Fibroblast of skin of right biceps (primary cell): ENCODE measurements around the gene MAT1A.

Experiments used
- DNase-seq: peaks from one replicate; pipeline ENCODE4 v3.0.0-alpha.2; 2013

MAT1A gene

DNA sequence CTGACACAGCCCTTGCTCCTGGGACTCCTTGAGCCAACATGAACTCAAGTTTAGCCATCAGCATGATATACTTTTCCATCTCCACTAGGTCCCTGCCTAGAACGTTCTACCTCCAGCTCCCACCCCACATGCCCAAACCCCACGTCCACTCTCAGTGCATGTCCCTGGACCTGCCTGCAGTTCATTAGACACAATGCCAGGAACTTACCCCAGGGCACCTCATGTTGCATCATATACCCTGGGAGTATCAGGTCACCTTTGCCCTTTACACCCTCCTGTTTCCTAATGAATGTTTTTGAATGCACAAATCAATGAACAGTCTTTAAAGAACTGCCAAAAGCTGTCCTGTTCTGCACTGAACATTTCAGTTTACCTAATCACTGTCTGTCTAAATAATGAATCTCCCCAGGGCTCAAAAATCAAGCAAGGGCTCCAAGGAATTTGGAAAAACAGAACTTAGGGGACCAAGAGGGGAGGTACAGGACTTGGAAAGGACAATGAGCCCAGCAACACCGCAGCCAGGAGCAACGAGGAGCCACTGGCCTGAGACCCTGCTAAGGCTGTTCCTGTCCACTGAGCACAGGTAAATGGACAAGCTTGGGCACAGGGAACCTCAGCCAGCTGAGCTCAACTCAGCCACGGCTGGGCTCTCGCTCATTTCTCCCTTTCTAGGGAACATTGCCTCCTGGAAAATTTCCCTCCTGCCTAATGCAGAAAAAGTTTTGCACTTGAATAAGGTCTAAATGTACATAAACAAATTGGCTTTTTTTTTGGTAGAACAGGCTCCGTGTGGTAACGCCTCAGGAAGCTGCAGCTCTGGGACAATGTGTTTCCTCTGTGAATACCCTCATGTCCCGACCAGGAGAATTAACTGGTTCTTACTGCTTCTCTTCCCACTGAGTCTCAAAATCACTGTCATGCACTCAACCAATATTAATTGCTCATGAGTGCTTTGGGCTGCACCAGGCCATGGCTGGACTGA is 7.4 kb downstream of the MAT1A start:
- DNase-seq, result no peak

DNA sequence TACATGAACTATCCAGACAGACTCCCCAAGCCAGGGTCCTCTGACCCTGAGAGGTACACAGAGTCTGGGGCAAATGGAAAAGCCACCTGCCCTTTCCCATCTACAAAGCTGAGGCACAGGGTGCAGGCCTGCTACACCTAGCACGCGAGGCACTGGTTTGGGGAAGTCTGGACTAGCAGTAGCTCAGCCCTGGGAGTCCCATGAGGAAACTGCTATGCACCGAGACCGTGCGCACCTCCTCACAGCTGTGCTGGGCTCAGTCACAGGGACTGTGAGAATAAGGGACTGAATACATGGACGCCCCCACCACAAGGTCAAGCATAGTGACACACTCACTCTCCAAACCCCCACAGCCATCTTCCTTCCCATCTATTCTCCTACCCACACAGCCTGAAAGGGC is 8.2 kb downstream of the MAT1A start:
- DNase-seq, result no peak

- no peak for DNase-seq
Observed at GRCh38 chr10:80280071-80280800, 9.2 kb downstream of the MAT1A start.

DNA sequence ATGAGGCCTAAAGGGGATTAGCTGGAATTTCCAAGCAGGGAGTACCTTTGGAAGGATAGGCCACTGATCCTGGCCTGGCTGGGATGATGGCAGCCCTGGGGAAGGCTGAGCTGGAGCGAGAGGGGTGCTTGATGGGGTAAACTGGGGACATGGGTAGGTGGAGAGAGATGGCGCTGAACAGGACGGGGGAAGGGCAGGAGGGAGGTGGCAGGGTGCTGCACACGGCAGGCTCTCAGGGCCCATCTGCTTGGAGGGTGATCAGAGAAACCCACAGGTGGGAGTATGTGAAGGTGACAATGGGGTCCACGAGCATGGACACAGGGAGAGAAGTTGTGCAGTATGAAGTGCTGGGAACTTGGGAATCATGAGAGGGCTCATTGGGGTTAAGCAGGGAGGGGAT is 10.3 kb downstream of the MAT1A start:
- no peak for DNase-seq

GRCh38 chr10:80278480-80278879 is 11.0 kb downstream of the MAT1A start:
- DNase-seq, result no peak

DNA sequence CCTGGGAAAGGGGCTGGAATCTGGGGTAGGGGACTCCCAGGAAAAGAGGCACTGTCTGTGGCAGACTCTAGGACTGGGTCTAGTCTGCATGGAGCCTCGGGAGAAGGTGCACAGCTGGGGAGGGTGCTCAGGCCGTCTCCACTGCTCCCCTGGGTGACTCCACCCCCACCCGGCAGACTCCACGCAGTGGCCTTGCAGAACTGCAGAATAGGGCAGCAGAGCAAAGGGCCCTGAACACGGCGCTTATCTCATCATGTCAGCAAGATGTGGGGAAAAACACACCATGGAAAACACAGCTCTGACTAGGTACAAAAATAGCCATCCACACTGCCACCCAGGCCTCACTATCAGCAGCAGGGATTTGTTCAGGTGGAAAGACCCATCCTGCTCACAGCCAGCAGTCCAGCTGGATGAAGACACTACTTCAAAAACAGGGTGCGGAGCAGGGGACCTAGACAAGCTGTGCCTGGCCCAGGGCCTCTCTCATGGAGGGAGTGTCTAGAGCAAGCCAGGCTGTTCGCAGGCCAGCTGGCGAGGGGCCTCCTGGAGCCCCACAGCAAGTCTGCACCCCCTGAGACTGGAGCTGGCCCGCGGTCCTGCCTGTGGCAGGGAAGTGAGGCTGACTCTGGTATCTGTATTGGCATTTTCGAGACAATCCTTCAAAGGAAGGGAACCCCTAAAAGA is 11.7 kb downstream of the MAT1A start:
- no peak for DNase-seq

DNA sequence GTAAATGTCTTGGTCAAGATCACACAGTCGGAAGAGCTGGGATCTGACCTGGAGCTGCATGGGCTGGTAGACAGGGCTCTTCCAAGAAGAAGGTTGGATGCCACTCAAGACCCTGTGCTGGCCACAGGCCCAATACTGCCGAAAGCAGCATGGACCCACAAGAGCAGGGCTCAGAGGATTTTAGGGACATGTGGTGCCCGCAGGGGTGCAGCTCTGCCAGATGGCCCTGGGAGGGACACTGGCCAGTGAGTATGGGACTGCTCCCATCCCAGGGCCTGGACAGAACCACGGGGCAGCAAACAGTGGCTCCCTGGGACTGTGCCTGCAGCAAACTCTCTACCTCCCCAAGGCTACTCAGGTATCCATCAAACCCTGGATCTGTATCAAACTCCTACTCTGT is 12.4 kb downstream of the MAT1A start:
- no peak for DNase-seq

DNA sequence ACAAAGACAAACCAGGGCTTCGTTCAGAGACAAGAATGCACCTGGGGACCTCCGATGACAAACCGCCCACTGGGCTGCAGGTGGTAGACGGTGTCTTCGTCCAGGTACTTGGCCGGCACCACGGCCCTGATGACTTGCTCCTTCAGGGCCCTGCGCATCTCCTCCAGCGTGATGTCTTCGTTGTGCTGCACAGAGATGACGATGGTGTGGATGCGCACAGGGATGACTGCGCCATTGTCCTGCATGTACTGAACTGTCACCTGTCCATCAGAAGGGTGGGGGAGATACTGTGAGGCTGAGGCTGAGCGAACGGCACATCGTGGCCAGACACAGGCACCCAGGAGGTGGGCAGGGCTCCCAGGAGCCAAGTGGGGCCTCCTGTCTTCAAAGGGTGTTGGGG is 13.1 kb downstream of the MAT1A start:
- no peak for DNase-seq

DNA sequence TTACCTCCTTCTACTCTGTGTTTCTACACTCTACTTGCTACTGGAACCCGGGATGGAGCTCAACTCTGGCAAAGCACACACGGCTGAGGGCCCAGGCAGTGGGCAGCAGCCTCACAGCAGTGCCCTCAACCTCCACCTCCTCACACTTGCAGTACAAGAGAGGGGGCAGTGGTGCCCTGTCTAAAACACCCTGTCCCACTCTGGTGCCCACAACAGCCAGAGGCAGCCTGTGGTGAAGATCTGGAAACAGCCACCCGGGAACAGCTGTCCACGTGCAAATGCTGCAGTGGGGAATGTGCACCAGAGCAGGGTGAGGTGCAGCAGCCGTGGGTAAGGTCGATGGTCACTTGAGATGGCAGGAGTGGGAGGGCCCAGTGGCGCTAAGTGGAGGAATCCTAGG is 13.7 kb downstream of the MAT1A start:
- no peak for DNase-seq

DNA sequence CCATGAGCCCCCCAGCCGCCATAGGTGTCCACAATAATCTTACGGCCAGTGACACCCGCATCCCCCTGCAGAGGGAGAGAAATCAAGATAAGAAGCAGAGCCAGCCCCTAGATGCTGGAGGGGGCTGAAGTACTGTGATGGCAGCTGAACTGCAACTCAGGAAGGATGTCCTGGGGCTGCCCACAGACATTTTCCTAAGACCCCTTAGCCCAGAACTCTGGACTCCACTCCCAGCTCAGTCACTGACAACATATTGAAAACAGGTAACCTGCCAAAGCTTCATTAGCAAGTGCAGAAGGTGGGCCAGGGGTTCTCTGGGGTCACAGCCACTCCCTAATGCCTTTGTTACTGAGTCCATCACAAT is 14.3 kb downstream of the MAT1A start:
- DNase-seq, result no peak

- no peak for DNase-seq
Observed at GRCh38 chr10:80274396-80275134, 14.9 kb downstream of the MAT1A start.

- DNase-seq, result no peak
Observed at GRCh38 chr10:80273523-80274170, 15.8 kb downstream of the MAT1A start.

DNA sequence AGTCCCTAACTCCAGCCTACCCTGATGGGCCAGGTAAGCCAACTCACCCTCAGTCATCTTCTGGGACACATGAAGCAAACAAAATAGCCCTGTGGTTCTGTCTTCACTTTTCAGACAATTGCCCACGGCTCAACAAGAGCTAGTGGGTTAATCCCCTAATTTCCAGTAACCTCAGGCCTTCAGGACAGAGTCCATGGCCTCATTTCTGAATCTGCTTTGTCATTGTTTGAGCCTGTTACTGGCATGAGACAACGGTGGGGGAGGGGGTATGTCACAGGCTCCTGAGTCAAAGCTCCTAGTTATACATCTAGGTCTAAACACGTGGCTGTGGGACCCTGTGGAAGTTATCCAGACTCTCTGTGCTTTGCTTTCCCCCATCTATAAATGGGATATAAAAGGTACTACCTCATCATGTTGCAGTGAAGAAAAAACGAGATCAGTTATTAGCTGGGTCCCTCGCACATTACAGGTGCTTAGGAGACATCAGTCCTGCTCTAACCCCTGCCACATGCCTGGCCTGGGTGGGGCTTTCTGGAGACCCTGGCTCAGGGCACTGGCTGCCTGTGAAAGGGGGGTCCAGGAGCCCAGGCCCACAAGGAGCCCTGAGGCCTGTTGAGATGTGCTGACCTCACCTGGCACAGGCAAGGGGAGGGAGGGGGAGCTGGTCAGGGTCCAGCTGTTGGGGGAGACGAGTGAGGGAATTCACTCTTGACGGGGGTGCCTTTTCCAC is 16.5 kb downstream of the MAT1A start:
- peak; percentile 5 for DNase-seq

GRCh38 chr10:80271416-80271815 is 18.0 kb downstream of the MAT1A start:
- DNase-seq, result no peak

DNA sequence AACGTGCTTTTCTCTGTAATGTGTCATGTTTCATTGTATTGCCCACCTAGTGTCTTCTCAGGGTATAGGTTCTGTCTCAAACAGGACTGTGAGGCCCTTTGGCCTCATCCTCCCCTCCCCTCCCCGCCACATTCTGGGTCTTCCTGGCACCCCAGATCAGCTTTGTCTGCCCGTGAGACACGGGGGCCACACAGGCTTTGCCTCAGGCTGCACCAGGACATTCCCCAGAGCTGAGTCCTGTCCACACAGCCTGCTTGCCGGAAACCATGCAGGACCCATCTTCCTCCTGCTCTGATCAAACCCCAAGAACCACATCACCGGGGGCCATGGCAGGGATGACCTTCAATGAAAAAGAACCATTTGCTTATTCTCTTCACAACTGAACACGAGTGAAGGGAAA is 18.6 kb downstream of the MAT1A start:
- no peak for DNase-seq

GRCh38 chr10:80268938-80269588 is 20.4 kb downstream of the MAT1A start:
- DNase-seq, result no peak

DNA sequence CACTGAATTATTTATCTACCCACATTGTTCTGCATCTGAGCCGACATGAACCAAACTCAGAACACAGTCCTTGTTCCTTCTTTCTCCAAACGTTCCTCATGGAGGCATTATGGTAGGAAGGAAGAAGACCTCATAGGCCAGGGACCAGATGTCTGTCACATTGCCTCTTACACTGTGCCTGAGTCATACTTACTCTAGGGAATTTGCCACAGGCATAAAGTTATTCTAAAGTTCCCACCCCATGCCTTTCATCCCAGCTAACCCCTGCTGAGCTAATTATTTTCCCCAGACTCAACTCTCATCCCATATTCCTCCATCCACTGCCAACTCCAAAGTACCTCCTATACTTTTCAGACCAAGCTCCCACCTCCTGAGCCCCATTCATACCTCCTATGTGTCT is 21.2 kb downstream of the MAT1A start:
- peak; percentile 32 for DNase-seq

GRCh38 chr10:80266513-80266863 is 23.0 kb downstream of the MAT1A start:
- DNase-seq, result no peak

- no peak for DNase-seq
Observed at GRCh38 chr10:80265740-80266512, 23.5 kb downstream of the MAT1A start.
